ENCODE measurements around the gene SYNE1. TPM values are rescaled to one million over a fixed set of nuclear protein-coding genes. Genes with fewer than 3 reads are reported as not detected.

The SYNE1 gene
- total and polyA plus RNA-seq, 4 donors, result 10.2 to 105 (median 24.5) TPM

- peaks cover 0 to 3% (median 0%) of the 10 kb centered on the region in 4 donors for H3K4me1 ChIP-seq (ENCODE audit: control insufficient read depth in 4 of 4, insufficient read depth in 4 of 4, low read length in 3 of 4)
- no peak for DNase-seq (ENCODE audit: low spot score)
- no peaks in the 10 kb centered on the region for H3K27me3 ChIP-seq (ENCODE audit: control insufficient read depth in 4 of 4, insufficient read depth in 4 of 4, low read length in 3 of 4)
- H3K27ac ChIP-seq (ENCODE audit: low read depth in 1 of 2, low read length in 2 of 2), result no peak overlapping the region
- H3K4me3 ChIP-seq (ENCODE audit: low read depth in 1 of 3, low read length in 3 of 3), result no peak overlapping the region
- WGBS, result 91% methylated on average over 2 of the region's 2 CpGs
- H3K36me3 ChIP-seq (ENCODE audit: control insufficient read depth in 4 of 4, insufficient read depth in 3 of 4, low read depth in 1 of 4, low read length in 3 of 4), result peaks cover 0 to 7% (median 0%) of the 10 kb centered on the region in 4 donors
- TF ChIP-seq NR2F2 (IDR thresholded peaks at IDR 0.05) (no peak), GABPA (IDR thresholded peaks at IDR 0.05 in 1 of 2, conservative IDR thresholded peaks at IDR 0.05 in 1 of 2) (no peak), FOXA1 (IDR thresholded peaks at IDR 0.05) (no peak)
- no peaks in the 10 kb centered on the region for H3K9me3 ChIP-seq (ENCODE audit: control insufficient read depth in 4 of 4, low read length in 3 of 4)
- no peak overlapping the region for H3K9ac ChIP-seq (ENCODE audit: low read depth in 1 of 2, low read length in 2 of 2)
Observed at GRCh38 chr6:152372945-152373344, 264.2 kb downstream of the SYNE1 start.

- H3K36me3 ChIP-seq (ENCODE audit: control insufficient read depth in 4 of 4, insufficient read depth in 3 of 4, low read depth in 1 of 4, low read length in 3 of 4), result peaks cover 0 to 9% (median 2%) of the 10 kb centered on the region in 4 donors
- no peaks in the 10 kb centered on the region for H3K9me3 ChIP-seq (ENCODE audit: control insufficient read depth in 4 of 4, low read length in 3 of 4)
- H3K9ac ChIP-seq (ENCODE audit: low read depth in 1 of 2, low read length in 2 of 2), result no peak overlapping the region
- peaks cover 0 to 3% (median 0%) of the 10 kb centered on the region in 4 donors for H3K4me1 ChIP-seq (ENCODE audit: control insufficient read depth in 4 of 4, insufficient read depth in 4 of 4, low read length in 3 of 4)
- TF ChIP-seq TAF1 (conservative IDR thresholded peaks at IDR 0.05) (no peak), EGR1 (IDR thresholded peaks at IDR 0.05; ENCODE audit: low read depth in 2 of 2) (no peak), ZBTB33 (IDR thresholded peaks at IDR 0.05) (no peak), ATF3 (IDR thresholded peaks at IDR 0.05) (no peak), SP1 (IDR thresholded peaks at IDR 0.05) (no peak), NR2F2 (IDR thresholded peaks at IDR 0.05) (no peak), RXRA (IDR thresholded peaks at IDR 0.05) (no peak)
- DNase-seq (ENCODE audit: low spot score), result no peak
- no peak overlapping the region for H3K4me3 ChIP-seq (ENCODE audit: low read depth in 1 of 3, low read length in 3 of 3)
- H3K27me3 ChIP-seq (ENCODE audit: control insufficient read depth in 4 of 4, insufficient read depth in 4 of 4, low read length in 3 of 4), result no peaks in the 10 kb centered on the region
- H3K27ac ChIP-seq (ENCODE audit: low read depth in 1 of 2, low read length in 2 of 2), result no peak overlapping the region
Observed at GRCh38 chr6:152371775-152372174, 265.4 kb downstream of the SYNE1 start.

DNA sequence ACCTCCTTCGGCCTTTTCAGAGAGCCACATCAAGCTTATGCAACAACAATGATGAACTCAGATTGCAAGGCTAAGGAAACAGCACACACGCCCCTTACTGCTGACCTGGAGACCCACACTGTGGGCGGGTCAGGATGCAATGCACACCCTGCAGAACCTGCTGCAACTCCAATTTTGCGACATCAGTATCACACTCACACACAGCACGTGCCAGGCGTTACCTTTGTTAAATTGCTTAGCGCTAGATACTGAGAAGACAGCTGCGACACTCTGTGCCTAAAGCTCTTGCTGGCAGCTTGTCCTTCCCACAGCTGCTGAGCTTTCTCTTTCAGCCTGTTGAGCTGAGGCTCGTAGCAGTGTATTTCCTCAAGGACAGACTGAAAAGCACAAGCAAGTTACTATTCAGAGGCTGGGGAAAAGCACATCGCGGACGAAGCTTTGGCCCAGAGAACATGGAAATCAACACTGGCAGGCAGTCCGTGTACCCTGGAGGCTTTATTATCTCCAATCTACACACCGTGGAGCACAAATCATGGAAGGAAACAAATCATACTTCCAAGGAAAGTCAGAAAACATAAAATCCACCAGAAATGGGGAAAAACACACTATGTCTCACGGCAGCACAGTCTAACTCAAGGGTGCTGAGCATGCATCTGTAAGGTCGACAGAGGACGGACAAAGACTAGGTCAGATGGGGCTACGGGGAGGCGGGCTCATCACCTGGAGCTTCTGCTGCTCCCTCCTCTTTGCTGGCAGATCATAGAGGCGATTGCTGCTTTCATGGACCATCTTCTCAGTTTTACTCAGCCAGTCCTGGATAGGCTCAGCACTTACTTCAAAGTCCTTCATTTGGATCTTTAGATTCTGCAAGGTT is 268.2 kb downstream of the SYNE1 start:
- DNase-seq (ENCODE audit: low spot score), result no peak
- H3K27me3 ChIP-seq (ENCODE audit: control insufficient read depth in 4 of 4, insufficient read depth in 4 of 4, low read length in 3 of 4), result no peaks in the 10 kb centered on the region
- no peak overlapping the region for H3K27ac ChIP-seq (ENCODE audit: low read depth in 1 of 2, low read length in 2 of 2)
- H3K4me1 ChIP-seq (ENCODE audit: control insufficient read depth in 4 of 4, insufficient read depth in 4 of 4, low read length in 3 of 4), result peaks cover 0 to 2% (median 0%) of the 10 kb centered on the region in 4 donors
- TF ChIP-seq CTCF (IDR thresholded peaks at IDR 0.05; ENCODE audit: low read depth, low read length, missing input control) (no peak), ATF3 (IDR thresholded peaks at IDR 0.05) (no peak), JUND (IDR thresholded peaks at IDR 0.05) (no peak), HNF4A (conservative IDR thresholded peaks at IDR 0.05) (no peak), TAF1 (conservative IDR thresholded peaks at IDR 0.05) (no peak), YY1 (IDR thresholded peaks at IDR 0.05) (no peak), FOXA1 (IDR thresholded peaks at IDR 0.05) (no peak), GABPA (IDR thresholded peaks at IDR 0.05 in 1 of 2, conservative IDR thresholded peaks at IDR 0.05 in 1 of 2) (no peak)
- TF ChIP-seq, protein P1, sequence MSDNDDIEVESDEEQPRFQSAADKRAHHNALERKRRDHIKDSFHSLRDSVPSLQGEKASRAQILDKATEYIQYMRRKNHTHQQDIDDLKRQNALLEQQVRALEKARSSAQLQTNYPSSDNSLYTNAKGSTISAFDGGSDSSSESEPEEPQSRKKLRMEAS (IDR thresholded peaks at IDR 0.05), result no peak
- H3K4me3 ChIP-seq (ENCODE audit: low read depth in 1 of 3, low read length in 3 of 3), result no peak overlapping the region
- no peaks in the 10 kb centered on the region for H3K9me3 ChIP-seq (ENCODE audit: control insufficient read depth in 4 of 4, low read length in 3 of 4)
- 85% methylated on average over 20 of the region's 20 CpGs for WGBS
- peaks cover 0 to 9% (median 4%) of the 10 kb centered on the region in 4 donors for H3K36me3 ChIP-seq (ENCODE audit: control insufficient read depth in 4 of 4, insufficient read depth in 3 of 4, low read depth in 1 of 4, low read length in 3 of 4)
- H3K9ac ChIP-seq (ENCODE audit: low read depth in 1 of 2, low read length in 2 of 2), result no peak overlapping the region
